Activated CD8-positive, alpha-beta memory T cell treated with anti-CD3 and anti-CD28 coated beads, Interleukin-2, amount 50 U/mL, for 48 hours (primary cell): Measurements from ENCODE around the gene VAV3.
"Not testable (repeated sequence)": the region's sequence is repeated elsewhere in the genome, so short reads cannot be mapped to it uniquely, and the experiment has no call there.

Source experiments
- DNase-seq: peaks from one replicate; pipeline ENCODE4 v3.0.0-alpha.2; 2020

VAV3 gene

DNA sequence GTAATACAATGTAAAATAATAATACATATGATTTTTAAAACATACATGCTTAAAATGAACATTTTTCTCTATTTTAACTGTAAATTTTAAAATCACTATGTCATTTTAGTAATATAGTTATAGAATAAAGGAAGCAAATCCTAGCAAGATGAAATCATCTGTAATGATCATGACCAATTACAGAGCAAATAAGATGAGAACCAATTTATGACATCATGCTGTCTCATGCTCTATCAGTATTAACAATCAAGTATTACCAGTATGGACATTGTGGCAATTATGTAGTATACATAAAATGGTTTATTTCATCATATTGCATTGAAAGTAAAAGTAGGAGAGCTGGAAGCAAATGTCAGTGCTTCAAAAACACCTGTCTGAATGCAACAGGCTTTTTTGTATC is 255.0 kb downstream of the VAV3 start:
- no peak for DNase-seq

DNA sequence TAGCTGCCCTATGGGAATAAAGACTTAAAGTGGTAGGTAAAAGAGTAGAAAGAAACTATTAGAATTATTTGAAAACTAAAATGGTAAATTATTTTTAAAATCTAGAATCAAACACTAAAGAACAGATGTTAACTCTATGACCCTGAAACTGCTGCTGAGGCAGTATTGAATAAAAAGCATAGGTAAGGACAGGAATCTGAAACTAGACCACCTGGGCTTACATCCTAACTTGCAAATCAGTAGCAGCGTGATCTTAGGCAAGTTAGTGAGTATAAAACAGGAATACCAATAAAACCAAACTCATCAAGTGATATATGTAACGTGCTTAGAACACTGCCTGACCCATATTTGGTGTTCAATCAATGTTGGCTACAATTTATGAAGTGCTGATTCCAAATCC is 257.9 kb downstream of the VAV3 start:
- DNase-seq: no peak

DNA sequence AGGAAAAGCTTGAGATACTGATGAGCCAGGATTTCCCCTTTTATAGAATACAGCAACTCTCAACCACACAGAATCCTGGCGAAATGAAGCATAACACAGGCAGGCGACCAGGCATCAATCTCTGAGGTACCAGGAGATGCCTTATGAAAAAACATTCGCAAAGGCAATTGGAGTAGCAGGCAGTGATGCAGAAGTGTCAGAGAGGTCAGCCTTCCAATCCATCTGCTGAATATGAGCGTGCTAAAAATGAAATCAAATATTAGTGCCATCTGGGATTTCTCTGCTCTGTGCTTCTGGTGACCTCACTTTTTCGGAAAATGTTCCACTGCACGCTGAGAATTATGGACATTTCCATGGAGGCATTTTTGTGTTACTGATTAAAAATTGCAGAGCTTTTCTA is 258.8 kb downstream of the VAV3 start:
- DNase-seq: no peak

DNA sequence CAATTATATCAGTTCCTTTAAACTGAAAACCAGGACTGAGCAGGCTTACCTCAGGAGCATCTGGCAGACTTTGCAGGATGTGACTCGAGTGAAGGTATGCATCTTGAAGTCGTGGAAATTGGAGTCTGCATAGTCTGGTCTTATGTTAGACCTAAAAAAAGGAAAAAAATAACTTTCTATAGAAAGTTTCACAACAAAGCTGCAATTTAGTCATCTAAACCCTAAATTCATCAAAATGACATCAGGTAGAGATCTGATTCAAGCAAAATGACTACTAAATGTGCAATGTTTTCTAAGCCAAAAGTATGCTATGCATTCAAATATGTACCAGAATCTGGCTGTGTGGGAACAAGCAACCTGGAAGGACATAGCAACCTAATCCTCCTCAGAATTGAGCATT is 260.1 kb downstream of the VAV3 start:
- DNase-seq: no peak

DNA sequence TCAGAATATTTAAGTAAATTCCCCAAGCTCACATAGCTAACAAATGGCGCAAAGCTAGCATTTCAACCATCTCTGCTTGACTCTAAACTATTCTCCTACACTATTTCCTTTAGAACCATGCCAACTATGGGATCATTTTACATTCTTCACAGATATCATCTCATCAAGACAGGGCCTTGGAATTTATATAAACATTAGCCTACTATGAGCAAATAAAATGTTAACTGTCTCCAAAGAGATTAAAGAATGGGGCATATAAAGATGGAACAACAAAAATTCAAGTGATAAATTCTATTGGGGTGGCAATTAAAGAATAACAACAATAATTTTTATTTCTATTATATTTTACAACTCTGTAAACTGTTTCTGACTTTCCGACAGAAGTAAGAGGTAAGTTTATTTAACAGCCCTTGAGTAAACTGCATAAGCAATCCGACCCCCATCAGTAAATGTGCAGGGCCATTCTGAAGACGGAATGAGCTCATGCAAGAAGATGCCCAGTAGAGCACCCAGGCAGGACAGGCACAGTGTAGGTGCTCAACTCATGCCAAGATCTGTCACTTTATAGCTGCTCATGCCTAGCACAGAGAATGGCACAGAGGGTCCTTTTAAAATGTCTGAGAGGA is 261.9 kb downstream of the VAV3 start:
- DNase-seq: no peak

DNA sequence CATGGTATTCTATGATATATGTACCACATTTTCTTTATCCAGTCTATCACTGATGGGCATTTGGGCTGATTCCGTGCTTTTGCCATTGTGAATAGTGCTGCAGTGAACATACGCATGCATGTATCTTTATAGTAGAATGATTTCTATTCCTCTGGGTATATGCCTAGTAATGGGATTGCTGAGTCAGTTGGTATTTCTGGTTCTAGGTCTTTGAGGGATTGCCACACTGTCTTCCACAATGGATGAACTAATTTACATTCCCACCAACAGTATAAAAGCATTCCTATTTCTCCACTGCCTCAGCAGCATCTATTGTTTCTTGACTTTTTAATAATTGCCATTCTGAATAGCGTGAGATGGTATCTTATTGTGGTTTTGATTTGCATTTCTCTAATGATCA is 264.3 kb downstream of the VAV3 start:
- not testable (repeated sequence) for DNase-seq

GRCh38 chr1:107698161-107698560 is 266.8 kb downstream of the VAV3 start:
- no peak for DNase-seq

DNA sequence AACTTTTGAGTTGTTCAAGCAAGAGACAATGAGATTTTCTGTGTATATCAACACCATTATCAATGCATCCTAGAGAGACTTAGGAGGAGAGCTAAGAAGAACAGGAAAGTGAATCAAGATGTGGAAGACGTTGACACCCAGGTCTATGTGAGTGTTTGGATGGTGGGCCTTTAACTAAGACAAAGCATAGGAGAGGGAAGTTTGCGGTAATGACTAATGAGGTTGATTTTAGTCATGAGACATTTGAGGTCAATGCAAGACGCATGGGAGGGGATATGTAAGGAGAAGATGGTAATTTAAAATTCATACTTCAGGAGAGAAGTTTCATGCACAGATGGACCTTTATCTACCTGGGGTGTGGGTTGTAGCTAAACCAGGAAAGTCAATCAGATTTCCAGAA is 269.6 kb downstream of the VAV3 start:
- no peak for DNase-seq

DNA sequence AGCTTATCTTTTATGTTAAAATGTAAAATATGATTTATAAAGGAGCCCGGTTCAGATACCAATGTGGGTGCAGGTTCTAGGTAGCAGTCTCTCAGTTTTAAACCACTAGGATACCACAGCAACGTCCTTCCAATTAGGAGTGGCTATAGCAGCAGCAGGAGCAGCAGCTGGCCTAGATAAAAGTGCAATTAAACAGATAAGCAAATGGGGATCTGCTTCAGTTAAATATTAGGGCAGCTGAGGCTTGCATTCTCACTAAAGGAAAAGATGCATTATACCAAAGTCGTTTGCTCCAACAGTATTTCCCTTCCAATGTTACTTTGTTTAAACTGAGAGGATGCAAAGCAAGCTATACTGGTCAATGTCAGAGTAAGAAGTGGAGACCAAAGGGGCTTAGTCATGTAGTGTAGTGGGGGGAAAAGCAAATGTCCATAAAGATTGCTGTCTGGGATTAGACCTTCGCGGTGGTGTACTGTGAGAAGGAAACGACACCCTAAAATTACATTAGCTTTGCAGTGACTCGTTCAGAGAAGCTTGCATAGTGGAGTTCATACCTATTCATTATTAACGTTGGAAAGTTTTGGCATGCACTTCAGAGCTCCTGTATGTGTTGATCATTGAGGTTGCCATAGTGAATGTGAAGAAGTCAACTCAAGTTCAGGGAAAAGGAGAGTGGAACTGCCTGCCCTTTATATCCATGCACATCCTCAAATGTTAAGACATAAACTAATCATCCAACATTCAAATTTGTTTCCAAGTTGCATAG is 272.2 kb downstream of the VAV3 start:
- DNase-seq: no peak

DNA sequence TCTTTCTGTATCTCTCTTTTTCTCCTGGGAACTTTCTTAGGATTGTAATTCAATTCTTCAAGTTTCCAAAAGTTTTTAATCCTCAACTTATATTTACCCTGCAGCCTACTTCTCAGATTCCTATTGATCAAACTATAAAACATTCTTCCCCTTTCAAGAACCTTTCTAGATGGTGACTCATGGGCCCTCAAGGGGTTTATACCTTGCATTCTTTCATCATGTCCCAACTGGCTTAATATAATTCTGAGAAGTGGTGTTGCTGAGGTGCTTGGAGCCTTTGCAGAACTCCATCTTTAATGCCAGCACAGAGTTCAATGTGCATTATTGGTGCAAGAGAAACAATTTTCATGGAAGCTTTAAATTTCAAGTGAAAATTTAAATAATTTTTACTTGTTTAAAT is 273.4 kb downstream of the VAV3 start:
- DNase-seq: no peak

GRCh38 chr1:107690491-107690890 is 274.5 kb downstream of the VAV3 start:
- no peak for DNase-seq

GRCh38 chr1:107689733-107690132 is 275.2 kb downstream of the VAV3 start:
- DNase-seq: no peak

DNA sequence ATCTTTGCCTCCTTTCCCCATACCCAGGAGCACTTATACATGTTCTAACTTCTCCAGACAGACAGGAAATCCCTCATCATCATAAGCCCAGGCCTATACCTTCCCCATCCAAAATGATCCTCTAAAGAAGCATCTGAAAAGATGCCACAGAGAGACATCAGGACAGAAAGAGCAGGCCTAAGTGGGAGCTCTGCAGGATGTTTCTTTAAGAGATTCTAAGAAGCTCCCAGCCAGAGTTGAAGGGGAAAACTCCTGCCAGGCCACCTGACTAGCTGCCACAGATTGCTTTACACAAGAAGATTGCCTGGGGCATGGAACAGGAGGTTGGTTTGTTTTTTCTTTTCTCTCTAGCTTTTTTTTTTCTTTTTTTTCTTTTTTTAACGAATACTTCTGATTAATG is 275.8 kb downstream of the VAV3 start:
- no peak for DNase-seq

GRCh38 chr1:107687849-107688753 is 276.9 kb downstream of the VAV3 start:
- DNase-seq: no peak

GRCh38 chr1:107683683-107684082 is 281.3 kb downstream of the VAV3 start:
- DNase-seq: no peak

- DNase-seq: no peak
Measured at GRCh38 chr1:107683191-107683657, 281.8 kb downstream of the VAV3 start.

- no peak for DNase-seq
Measured at GRCh38 chr1:107682467-107682866, 282.5 kb downstream of the VAV3 start.

- no peak for DNase-seq
Measured at GRCh38 chr1:107681001-107681479, 283.9 kb downstream of the VAV3 start.

DNA sequence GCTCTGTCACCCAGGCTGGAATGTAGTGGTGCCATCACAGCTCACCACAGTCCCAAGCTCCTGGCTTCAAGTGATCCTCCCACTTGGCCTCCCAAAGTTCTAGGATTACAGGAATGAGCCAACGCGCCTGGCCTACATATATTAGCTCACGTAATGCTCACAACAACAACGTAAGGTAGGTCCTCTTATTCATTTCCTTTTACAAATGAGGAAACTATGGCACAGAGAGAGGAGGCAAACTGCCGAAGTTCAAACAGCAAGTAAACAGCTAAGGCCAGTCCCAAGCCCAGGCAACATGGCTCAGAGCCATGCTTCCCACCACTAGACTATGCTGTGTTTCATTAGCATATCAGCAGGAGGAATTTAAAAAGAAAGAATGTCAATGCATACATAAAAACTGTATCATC is 284.4 kb downstream of the VAV3 start:
- DNase-seq: no peak

DNA sequence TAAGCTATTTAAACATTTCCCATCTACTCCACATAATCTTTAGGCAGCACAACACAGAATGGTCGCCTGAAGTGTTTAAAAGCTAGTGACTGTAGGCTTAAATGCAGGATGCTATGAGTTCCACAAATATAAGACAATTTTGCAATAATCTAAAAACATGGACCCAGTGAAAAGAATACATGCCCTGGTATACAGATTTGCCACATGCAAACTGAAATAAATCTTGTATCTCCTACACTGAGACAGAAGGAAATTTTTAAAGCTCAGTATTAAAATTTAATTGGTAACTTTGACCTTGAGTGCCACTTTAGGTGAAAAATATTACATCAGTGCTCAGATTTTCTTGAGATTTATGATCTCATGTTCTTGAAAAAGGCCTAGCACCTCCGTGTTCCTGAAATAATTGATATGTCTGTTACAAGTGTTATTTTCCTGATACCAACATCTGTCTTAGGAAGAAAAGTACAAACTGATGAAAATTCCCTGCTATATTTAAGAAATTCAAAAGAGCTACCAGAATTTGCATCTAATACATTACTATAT is 285.5 kb downstream of the VAV3 start:
- no peak for DNase-seq

- DNase-seq: no peak
Measured at GRCh38 chr1:107678993-107679392, 286.0 kb downstream of the VAV3 start.

- no peak for DNase-seq
Measured at GRCh38 chr1:107677697-107678096, 287.3 kb downstream of the VAV3 start.

DNA sequence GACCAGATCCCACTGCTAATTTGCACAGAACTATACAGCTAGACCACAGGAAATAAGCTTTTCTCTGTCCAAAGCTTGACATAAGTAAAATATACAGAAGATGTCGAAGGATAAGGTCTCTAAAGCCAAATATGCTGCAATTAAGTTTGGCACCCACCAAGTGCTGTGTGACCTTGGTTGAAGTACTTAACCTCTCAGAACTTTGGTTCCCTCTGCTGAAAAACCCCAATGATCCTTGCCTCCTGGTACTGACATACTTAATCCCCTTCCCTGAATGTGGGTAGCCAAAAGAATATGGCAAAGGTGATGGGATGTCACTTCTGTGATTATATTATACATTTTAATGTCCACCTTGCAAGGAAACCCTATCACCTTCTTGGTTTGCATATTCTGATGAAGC is 290.5 kb downstream of the VAV3 start:
- DNase-seq: no peak
